Lower leg skin (tissue), 4 donors: ENCODE measurements around the gene MAD1L1. TPM values are rescaled to one million over a fixed set of nuclear protein-coding genes. Genes with fewer than 3 reads are reported as not detected.

ENCODE experiments used
- DNase-seq, 2 donors: peaks; one replicate each; pipeline ENCODE4 v3.0.0-alpha.2; 2019; ENCODE audit warnings: low spot score in 2 of 2
- H3K4me3 ChIP-seq: fragments of 200-600 bp; sonication (generic); 2 replicates; pipeline ENCODE4 v1.5.1; 2017; ENCODE audit warnings: mild to moderate bottlenecking, low read depth; ENCODE audit not compliant: poor library complexity, severe bottlenecking
- POLR2A ChIP-seq, 2 donors: fragments of 450-650 bp; IDR thresholded peaks; one replicate each; pipeline ENCODE4 v1.6.1; 2016 to 2017; ENCODE audit warnings: antibody characterized with exemption in 2 of 2, mild to moderate bottlenecking in 1 of 2, moderate library complexity in 1 of 2
- WGBS, 2 donors: methylation state at CpG; one replicate each; pipeline ENCODE4 v1.1.5; 2018; 5-methylcytosine and 5-hydroxymethylcytosine counted together
- intact Hi-C: fragments of 100-400 bp; cut with DNase I; formaldehyde crosslinking; loops from one replicate; pipeline ENCODE4 v1.15.0; 2023; ENCODE audit warnings: low total_unique reads
- total RNA-seq, 4 donors: library from RNA; depleted of rRNA; stranded (reverse); fragments of >200 nt; gene quantifications; one replicate each; pipeline ENCODE4 v1.1.0, GENCODE V29; 2016
- TF ChIP-seq, protein P1 (sequence below), 3 donors: fragments of 450-650 bp; IDR thresholded peaks; one replicate each; pipeline ENCODE4 v1.5.1; 2016; ENCODE audit warnings: antibody characterized with exemption in 3 of 3, mild to moderate bottlenecking in 3 of 3, moderate library complexity in 2 of 3

The MAD1L1 gene
- total RNA-seq, 4 donors from 2014 or later = 37.7 to 77.8 (median 59.4) TPM

DNA sequence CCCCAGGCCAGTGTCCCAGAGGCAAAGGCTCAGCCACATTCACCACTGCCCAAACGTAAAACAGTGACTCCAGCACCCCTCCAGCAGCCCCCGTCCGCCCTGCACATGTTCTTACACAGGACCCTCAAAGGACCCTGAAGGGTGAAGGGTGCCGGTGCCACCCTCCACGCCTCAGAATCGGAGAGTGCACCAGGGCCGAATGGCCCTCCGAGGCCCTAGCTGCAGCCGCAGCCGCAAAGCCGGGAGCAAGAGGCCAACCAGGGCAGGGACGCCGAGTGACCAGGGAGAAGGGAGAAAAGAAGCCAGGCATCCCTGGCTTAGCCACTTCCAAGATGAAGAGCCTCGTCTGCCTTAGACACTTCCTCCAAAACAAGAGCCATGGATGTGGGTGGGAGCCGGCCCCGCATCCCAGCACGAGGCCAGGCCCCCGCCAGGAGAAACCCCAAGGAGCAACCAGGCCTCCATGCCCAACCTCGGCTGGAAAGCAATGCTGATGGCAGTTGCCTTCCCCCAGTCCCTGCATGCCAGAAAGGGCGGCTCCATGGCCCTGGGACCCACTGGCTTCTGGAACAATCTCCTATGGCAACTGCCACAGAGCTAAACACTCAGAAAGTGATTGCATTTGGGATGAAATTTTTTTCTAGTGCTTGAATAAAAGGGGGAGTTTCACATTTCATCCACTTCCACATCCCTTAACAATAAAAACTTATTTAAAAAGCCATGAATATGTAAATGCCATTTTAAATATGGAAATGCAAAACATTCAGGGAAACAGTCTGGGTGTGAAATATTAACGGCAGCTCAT lies 92.3 kb downstream of the MAD1L1 start:
- WGBS, 2 donors = 85 to 87% methylated on average over 21 of the region's 21 CpGs
- intact Hi-C loops = no loop called here
- TF ChIP-seq POLR2A (IDR thresholded peaks at IDR 0.05) = no peak
- TF ChIP-seq, protein P1, sequence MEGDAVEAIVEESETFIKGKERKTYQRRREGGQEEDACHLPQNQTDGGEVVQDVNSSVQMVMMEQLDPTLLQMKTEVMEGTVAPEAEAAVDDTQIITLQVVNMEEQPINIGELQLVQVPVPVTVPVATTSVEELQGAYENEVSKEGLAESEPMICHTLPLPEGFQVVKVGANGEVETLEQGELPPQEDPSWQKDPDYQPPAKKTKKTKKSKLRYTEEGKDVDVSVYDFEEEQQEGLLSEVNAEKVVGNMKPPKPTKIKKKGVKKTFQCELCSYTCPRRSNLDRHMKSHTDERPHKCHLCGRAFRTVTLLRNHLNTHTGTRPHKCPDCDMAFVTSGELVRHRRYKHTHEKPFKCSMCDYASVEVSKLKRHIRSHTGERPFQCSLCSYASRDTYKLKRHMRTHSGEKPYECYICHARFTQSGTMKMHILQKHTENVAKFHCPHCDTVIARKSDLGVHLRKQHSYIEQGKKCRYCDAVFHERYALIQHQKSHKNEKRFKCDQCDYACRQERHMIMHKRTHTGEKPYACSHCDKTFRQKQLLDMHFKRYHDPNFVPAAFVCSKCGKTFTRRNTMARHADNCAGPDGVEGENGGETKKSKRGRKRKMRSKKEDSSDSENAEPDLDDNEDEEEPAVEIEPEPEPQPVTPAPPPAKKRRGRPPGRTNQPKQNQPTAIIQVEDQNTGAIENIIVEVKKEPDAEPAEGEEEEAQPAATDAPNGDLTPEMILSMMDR (IDR thresholded peaks at IDR 0.05) = no peak
- H3K4me3 ChIP-seq = no peak overlapping the region
- no peak for DNase-seq

DNA sequence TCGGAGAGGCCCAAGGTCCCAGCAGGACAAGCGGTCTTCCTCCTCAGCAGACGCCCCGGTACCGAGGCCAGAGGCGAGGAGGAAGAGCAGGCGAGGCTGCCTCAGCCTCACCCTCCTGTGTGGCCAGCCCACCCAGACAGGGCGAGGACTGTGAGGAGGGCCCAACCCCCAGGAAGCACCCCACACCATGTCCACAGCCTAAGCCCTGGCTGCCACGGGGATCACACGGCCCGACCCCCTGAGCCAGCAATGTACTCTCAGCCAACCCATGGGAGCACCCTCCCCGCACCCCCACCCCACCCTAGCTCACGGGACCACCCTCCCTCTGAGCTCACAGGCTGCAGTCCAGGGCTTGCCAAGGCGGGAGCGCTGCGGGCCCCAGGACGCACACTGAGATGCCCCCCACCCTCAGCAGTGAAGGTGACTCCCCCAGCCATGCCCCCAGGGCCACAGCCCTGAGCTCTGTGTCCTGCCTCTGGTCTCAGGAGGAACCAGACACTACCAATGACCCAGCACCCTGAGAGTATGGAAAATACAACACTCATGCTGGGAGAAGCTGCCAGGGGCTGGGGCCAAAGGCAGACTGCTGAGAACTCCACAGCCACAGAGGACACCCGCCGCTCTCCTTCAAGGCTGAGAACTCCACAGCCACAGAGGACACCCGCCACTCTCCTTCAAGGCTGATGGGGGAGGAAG lies 93.6 kb downstream of the MAD1L1 start:
- no peak for DNase-seq
- WGBS, 2 donors = 74 to 91% methylated on average over 11 to 14 of the region's 20 CpGs
- H3K4me3 ChIP-seq = no peak overlapping the region
- TF ChIP-seq POLR2A (IDR thresholded peaks at IDR 0.05) = no peak
- TF ChIP-seq, protein P1 (IDR thresholded peaks at IDR 0.05) = no peak
- intact Hi-C loops = no loop called here

DNA sequence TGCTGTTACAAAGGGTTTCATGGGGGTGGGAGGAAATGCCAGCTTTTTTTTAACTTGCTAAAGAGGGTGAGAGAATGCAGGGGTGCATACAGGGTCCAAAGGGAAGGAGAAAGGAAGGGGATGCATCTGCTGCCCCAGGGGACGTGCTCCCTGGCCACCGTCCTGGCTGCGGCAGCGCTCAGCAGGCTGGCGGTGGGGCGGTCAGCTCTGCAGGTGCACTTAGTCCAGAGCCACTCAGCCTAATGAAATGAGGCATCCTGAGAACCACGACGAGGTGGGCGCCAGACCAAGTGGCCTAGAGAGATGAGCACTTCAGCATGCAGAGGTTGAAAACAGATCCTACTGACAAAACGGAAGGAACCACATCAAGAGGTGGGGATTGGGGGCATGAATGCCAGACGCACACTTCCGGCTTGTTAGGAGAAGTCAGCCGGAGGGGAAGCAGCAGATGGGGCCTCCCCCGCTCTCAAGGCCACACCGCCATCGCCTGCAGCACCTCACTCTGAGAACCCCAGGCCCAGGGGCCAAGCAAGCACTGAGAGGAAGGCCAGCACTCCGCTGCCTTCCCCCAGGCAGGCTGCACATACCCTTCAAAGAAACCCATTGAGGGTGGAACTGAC lies 94.5 kb downstream of the MAD1L1 start:
- intact Hi-C loops = no loop called here
- TF ChIP-seq POLR2A (IDR thresholded peaks at IDR 0.05) = no peak
- TF ChIP-seq, protein P1 (IDR thresholded peaks at IDR 0.05) = no peak
- H3K4me3 ChIP-seq = no peak overlapping the region
- WGBS, 2 donors = 78 to 83% methylated on average over 17 of the region's 17 CpGs
- no peak for DNase-seq

DNA sequence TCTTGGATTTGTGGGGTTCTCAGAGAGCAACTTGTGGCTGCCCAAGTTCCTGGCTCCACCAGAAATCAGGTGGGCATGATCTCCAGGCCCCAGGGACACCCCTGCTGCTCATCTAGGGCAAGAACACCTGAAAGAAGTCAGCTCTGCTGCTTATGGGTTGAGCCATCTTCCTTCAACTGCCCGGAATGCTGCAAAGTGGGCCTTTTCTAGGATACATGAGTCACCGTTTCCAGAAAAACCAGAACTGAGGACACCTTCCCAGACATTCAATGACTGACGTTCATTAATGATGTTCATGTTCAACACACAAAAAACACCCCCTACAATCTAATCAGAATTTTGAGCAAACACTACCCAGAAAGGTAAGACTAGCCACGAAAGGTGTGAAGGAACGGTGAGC lies 98.0 kb downstream of the MAD1L1 start:
- intact Hi-C loops = no loop called here
- no peak for TF ChIP-seq POLR2A (IDR thresholded peaks at IDR 0.05)
- TF ChIP-seq, protein P1 (IDR thresholded peaks at IDR 0.05) = no peak
- no peak overlapping the region for H3K4me3 ChIP-seq
- DNase-seq = no peak
- WGBS, 2 donors = 86 to 92% methylated on average over 5 of the region's 5 CpGs

DNA sequence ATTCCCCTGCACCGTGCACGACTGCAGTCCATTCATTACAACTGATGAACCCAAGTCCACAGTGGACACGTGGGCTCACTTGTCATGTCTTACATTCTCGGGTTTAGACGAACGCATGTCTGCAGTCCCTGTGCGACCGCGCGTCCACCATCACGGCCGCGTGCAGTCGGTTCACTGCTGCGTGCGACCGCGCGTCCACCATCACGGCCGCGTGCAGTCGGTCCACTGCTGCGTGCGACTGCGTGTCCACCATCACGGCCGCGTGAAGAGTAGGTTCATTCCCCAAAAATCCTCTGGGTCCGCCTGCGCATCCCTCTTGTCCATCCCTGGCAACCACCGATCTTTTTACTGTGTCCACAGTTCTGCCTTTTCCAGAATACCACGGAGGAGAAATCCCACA lies 100.5 kb downstream of the MAD1L1 start:
- no peak for DNase-seq
- H3K4me3 ChIP-seq = no peak overlapping the region
- TF ChIP-seq, protein P1 (IDR thresholded peaks at IDR 0.05) = no peak
- no peak for TF ChIP-seq POLR2A (IDR thresholded peaks at IDR 0.05)
- 95 to 96% methylated on average over 33 of the region's 33 CpGs for WGBS, 2 donors
- intact Hi-C loops = no loop called here
